GM12878 (cell line): ENCODE data around the gene STXBP5.

Source experiments
- DPF2 ChIP-seq: fragments of 450-650 bp; IDR thresholded peaks from 2 replicates; pipeline ENCODE4 v1.6.1; 2017; ENCODE audit warnings: mild to moderate bottlenecking
- IKZF1 ChIP-seq: fragments of 450-650 bp; conservative IDR thresholded peaks from 2 replicates; pipeline ENCODE4 v1.6.1; 2017; ENCODE audit warnings: antibody characterized with exemption, mild to moderate bottlenecking
- NFIC ChIP-seq: IDR thresholded peaks from 2 replicates; pipeline ENCODE4 v1.6.1; 2012; ENCODE audit warnings: low read depth, mild to moderate bottlenecking, inconsistent platforms, low read length, moderate library complexity
- POLR2AphosphoS5 ChIP-seq: IDR thresholded peaks from 2 replicates; pipeline ENCODE4 v1.6.1; 2011; ENCODE audit warnings: mild to moderate bottlenecking, low read length, inconsistent platforms
- SPI1 ChIP-seq: IDR thresholded peaks from 2 replicates; pipeline ENCODE4 v1.6.1; 2011; ENCODE audit warnings: low read depth, mild to moderate bottlenecking, low read length, moderate library complexity, borderline replicate concordance; ENCODE audit not compliant: insufficient read depth
- TARDBP ChIP-seq: IDR thresholded peaks from 2 replicates; pipeline ENCODE4 v1.6.1; 2016; ENCODE audit warnings: borderline replicate concordance
- USF2 ChIP-seq: IDR thresholded peaks from 2 replicates; pipeline ENCODE4 v1.6.1; 2011; ENCODE audit warnings: low read depth, low read length, improper control_type of control experiment, borderline replicate concordance
- ZNF274 ChIP-seq: IDR thresholded peaks from one replicate; pipeline ENCODE4 v1.8.0; 2011; ENCODE audit not compliant: insufficient read length, insufficient read depth

- no peak for TF ChIP-seq DPF2
- TF ChIP-seq TARDBP = no peak
- TF ChIP-seq POLR2AphosphoS5 = no peak
- TF ChIP-seq USF2 = no peak
- TF ChIP-seq SPI1 = no peak
- TF ChIP-seq NFIC = no peak
- no peak for TF ChIP-seq ZNF274
- TF ChIP-seq IKZF1 = no peak
These were observed 185.2 kb downstream of the STXBP5 start for GRCh38 chr6:147389463-147389862.
